Measurements from ENCODE around the gene ARHGEF9.

The ARHGEF9 gene

GRCh38 chrX:63737131-63737921 is 47.7 kb downstream of the ARHGEF9 start (continued):
- TF ChIP-seq POU6F1 (CRISPR knock-in tag; IDR thresholded peaks at IDR 0.05; ENCODE audit: borderline replicate concordance, low read depth), result no peak
- no peak for TF ChIP-seq ARNTL (CRISPR knock-in tag; IDR thresholded peaks at IDR 0.05; ENCODE audit: borderline replicate concordance, low read depth)
- TF ChIP-seq ZNF8 (CRISPR knock-in tag; IDR thresholded peaks at IDR 0.05), result no peak
- TF ChIP-seq ESRRG (CRISPR knock-in tag; IDR thresholded peaks at IDR 0.05), result no peak
- TF ChIP-seq CSDC2 (CRISPR knock-in tag; IDR thresholded peaks at IDR 0.05), result no peak
- TF ChIP-seq, protein P1, sequence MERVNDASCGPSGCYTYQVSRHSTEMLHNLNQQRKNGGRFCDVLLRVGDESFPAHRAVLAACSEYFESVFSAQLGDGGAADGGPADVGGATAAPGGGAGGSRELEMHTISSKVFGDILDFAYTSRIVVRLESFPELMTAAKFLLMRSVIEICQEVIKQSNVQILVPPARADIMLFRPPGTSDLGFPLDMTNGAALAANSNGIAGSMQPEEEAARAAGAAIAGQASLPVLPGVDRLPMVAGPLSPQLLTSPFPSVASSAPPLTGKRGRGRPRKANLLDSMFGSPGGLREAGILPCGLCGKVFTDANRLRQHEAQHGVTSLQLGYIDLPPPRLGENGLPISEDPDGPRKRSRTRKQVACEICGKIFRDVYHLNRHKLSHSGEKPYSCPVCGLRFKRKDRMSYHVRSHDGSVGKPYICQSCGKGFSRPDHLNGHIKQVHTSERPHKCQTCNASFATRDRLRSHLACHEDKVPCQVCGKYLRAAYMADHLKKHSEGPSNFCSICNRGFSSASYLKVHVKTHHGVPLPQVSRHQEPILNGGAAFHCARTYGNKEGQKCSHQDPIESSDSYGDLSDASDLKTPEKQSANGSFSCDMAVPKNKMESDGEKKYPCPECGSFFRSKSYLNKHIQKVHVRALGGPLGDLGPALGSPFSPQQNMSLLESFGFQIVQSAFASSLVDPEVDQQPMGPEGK (CRISPR knock-in tag; IDR thresholded peaks at IDR 0.05; ENCODE audit: borderline replicate concordance), result no peak
- no peak for TF ChIP-seq CSRNP3 (CRISPR knock-in tag; IDR thresholded peaks at IDR 0.05)

- TF ChIP-seq ZNF70 (CRISPR knock-in tag; IDR thresholded peaks at IDR 0.05) (no peak), ZFP3 (CRISPR knock-in tag; IDR thresholded peaks at IDR 0.05) (no peak), ARNTL (CRISPR knock-in tag; IDR thresholded peaks at IDR 0.05; ENCODE audit: borderline replicate concordance, low read depth) (no peak), ZFP30 (CRISPR knock-in tag; IDR thresholded peaks at IDR 0.05) (no peak), RARB (CRISPR knock-in tag; IDR thresholded peaks at IDR 0.05) (no peak), CSRNP3 (CRISPR knock-in tag; IDR thresholded peaks at IDR 0.05) (no peak), TOX (CRISPR knock-in tag; IDR thresholded peaks at IDR 0.05; ENCODE audit: borderline replicate concordance) (no peak), OSR1 (CRISPR knock-in tag; IDR thresholded peaks at IDR 0.05) (no peak), SNAI2 (CRISPR knock-in tag; IDR thresholded peaks at IDR 0.05) (no peak)
- TF ChIP-seq, protein P2, sequence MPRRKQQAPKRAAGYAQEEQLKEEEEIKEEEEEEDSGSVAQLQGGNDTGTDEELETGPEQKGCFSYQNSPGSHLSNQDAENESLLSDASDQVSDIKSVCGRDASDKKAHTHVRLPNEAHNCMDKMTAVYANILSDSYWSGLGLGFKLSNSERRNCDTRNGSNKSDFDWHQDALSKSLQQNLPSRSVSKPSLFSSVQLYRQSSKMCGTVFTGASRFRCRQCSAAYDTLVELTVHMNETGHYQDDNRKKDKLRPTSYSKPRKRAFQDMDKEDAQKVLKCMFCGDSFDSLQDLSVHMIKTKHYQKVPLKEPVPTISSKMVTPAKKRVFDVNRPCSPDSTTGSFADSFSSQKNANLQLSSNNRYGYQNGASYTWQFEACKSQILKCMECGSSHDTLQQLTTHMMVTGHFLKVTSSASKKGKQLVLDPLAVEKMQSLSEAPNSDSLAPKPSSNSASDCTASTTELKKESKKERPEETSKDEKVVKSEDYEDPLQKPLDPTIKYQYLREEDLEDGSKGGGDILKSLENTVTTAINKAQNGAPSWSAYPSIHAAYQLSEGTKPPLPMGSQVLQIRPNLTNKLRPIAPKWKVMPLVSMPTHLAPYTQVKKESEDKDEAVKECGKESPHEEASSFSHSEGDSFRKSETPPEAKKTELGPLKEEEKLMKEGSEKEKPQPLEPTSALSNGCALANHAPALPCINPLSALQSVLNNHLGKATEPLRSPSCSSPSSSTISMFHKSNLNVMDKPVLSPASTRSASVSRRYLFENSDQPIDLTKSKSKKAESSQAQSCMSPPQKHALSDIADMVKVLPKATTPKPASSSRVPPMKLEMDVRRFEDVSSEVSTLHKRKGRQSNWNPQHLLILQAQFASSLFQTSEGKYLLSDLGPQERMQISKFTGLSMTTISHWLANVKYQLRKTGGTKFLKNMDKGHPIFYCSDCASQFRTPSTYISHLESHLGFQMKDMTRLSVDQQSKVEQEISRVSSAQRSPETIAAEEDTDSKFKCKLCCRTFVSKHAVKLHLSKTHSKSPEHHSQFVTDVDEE (CRISPR knock-in tag; IDR thresholded peaks at IDR 0.05), result no peak
These were observed 49.1 kb downstream of the ARHGEF9 start for GRCh38 chrX:63735882-63736281.

DNA sequence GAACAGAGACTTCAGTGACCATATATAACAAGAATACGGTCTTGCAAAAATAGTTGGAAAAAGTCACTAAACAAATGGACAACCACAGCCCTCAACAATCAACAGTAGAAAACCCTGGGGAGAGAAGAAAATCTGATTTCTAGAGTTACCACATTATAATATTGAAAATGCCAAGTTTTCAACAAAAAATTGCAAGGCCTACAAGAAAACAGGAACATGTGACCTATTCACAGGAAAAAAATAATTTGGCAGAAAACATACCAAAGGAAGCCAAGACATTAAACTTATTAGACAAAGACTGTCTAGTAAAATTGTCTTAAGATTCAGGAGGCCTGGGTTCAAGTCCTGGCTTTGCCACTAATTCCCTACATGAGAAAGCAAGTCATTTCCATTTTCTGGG is 64.7 kb downstream of the ARHGEF9 start:
- no peak for TF ChIP-seq TCF4 (CRISPR knock-in tag; IDR thresholded peaks at IDR 0.05; ENCODE audit: borderline replicate concordance)
- TF ChIP-seq, protein P2 (CRISPR knock-in tag; IDR thresholded peaks at IDR 0.05), result no peak
- TF ChIP-seq ZC3H10 (CRISPR knock-in tag; IDR thresholded peaks at IDR 0.05), result no peak
- no peak for TF ChIP-seq ZFP30 (CRISPR knock-in tag; IDR thresholded peaks at IDR 0.05)
- no peak for TF ChIP-seq BACH2 (CRISPR knock-in tag; IDR thresholded peaks at IDR 0.05; ENCODE audit: borderline replicate concordance)
- TF ChIP-seq ZNF565 (CRISPR knock-in tag; conservative IDR thresholded peaks at IDR 0.05; ENCODE audit: low read depth), result no peak
- TF ChIP-seq ISL1 (CRISPR knock-in tag; IDR thresholded peaks at IDR 0.05), result no peak
- TF ChIP-seq POU6F1 (CRISPR knock-in tag; IDR thresholded peaks at IDR 0.05; ENCODE audit: borderline replicate concordance, low read depth), result no peak
- TF ChIP-seq PPARA (CRISPR knock-in tag; IDR thresholded peaks at IDR 0.05; ENCODE audit: borderline replicate concordance), result no peak
- ATAC-seq, result no peak

More at GRCh38 chrX:63735882-63736281, 49.1 kb downstream of the ARHGEF9 start:
- ATAC-seq, result no peak

All from SK-N-SH treated with all-trans-retinoic acid at 6 μM for 48 hours (cell line).